ENCODE results near the gene MESD. TPM values are rescaled to one million over a fixed set of nuclear protein-coding genes. Genes with fewer than 3 reads are reported as not detected.
A peak's percentile ranks its signal among the peaks of the same experiment; 100 is the strongest.

MESD gene
- total RNA-seq, 1 donor from 2014 or later, result 21.9 TPM

GRCh38 chr15:81010086-81010485 is 20.5 kb upstream of the MESD start:
- Mint-ChIP-seq H3K36me3 (ENCODE audit: unreplicated experiment) (no peaks in the 10 kb centered on the region), H3K27ac (ENCODE audit: unreplicated experiment) (no peak overlapping the region), H3K9me3 (ENCODE audit: unreplicated experiment) (no peaks in the 10 kb centered on the region), H3K4me1 (ENCODE audit: low read depth, unreplicated experiment) (peaks cover 7% of the 10 kb centered on the region), H3K27me3 (ENCODE audit: unreplicated experiment) (no peaks in the 10 kb centered on the region), H3K4me3 (ENCODE audit: unreplicated experiment) (no peak overlapping the region)
- no peak for TF ChIP-seq CTCF (IDR thresholded peaks at IDR 0.05; ENCODE audit: partially characterized antibody, unreplicated experiment)
- no peak for DNase-seq

GRCh38 chr15:81008312-81008711 is 18.7 kb upstream of the MESD start:
- Mint-ChIP-seq H3K4me3 (ENCODE audit: unreplicated experiment) (no peak overlapping the region), H3K4me1 (ENCODE audit: low read depth, unreplicated experiment) (peaks cover 4% of the 10 kb centered on the region), H3K27ac (ENCODE audit: unreplicated experiment) (no peak overlapping the region), H3K27me3 (ENCODE audit: unreplicated experiment) (no peaks in the 10 kb centered on the region), H3K9me3 (ENCODE audit: unreplicated experiment) (no peaks in the 10 kb centered on the region), H3K36me3 (ENCODE audit: unreplicated experiment) (no peaks in the 10 kb centered on the region)
- no peak for DNase-seq
- TF ChIP-seq CTCF (IDR thresholded peaks at IDR 0.05; ENCODE audit: partially characterized antibody, unreplicated experiment), result no peak

GRCh38 chr15:81007428-81008064 is 17.9 kb upstream of the MESD start:
- DNase-seq, result no peak
- H3K27ac Mint-ChIP-seq (ENCODE audit: unreplicated experiment), result no peak overlapping the region
- no peaks in the 10 kb centered on the region for H3K9me3 Mint-ChIP-seq (ENCODE audit: unreplicated experiment)
- no peak overlapping the region for H3K4me3 Mint-ChIP-seq (ENCODE audit: unreplicated experiment)
- peaks cover 4% of the 10 kb centered on the region for H3K4me1 Mint-ChIP-seq (ENCODE audit: low read depth, unreplicated experiment)
- H3K36me3 Mint-ChIP-seq (ENCODE audit: unreplicated experiment), result no peaks in the 10 kb centered on the region
- H3K27me3 Mint-ChIP-seq (ENCODE audit: unreplicated experiment), result no peaks in the 10 kb centered on the region
- no peak for TF ChIP-seq CTCF (IDR thresholded peaks at IDR 0.05; ENCODE audit: partially characterized antibody, unreplicated experiment)

- Mint-ChIP-seq H3K36me3 (ENCODE audit: unreplicated experiment) (no peaks in the 10 kb centered on the region), H3K4me3 (ENCODE audit: unreplicated experiment) (no peak overlapping the region), H3K4me1 (ENCODE audit: low read depth, unreplicated experiment) (peaks cover 4% of the 10 kb centered on the region), H3K9me3 (ENCODE audit: unreplicated experiment) (no peaks in the 10 kb centered on the region), H3K27me3 (ENCODE audit: unreplicated experiment) (no peaks in the 10 kb centered on the region), H3K27ac (ENCODE audit: unreplicated experiment) (no peak overlapping the region)
- no peak for DNase-seq
- no peak for TF ChIP-seq CTCF (IDR thresholded peaks at IDR 0.05; ENCODE audit: partially characterized antibody, unreplicated experiment)
Measured at GRCh38 chr15:81006124-81006523, 16.5 kb upstream of the MESD start.

GRCh38 chr15:81003097-81003350 is 13.4 kb upstream of the MESD start:
- Mint-ChIP-seq H3K4me3 (ENCODE audit: unreplicated experiment) (peak overlapping the region; percentile 50), H3K4me1 (ENCODE audit: low read depth, unreplicated experiment) (peaks cover 12% of the 10 kb centered on the region), H3K27ac (ENCODE audit: unreplicated experiment) (no peak overlapping the region), H3K27me3 (ENCODE audit: unreplicated experiment) (peaks cover 5% of the 10 kb centered on the region), H3K9me3 (ENCODE audit: unreplicated experiment) (peaks cover 8% of the 10 kb centered on the region), H3K36me3 (ENCODE audit: unreplicated experiment) (no peaks in the 10 kb centered on the region)
- no peak for TF ChIP-seq CTCF (IDR thresholded peaks at IDR 0.05; ENCODE audit: partially characterized antibody, unreplicated experiment)
- no peak for DNase-seq
